Measurements from ENCODE around the gene RUNX2.
A peak's percentile ranks its signal among the peaks of the same experiment; 100 is the strongest.

Gene RUNX2

GRCh38 chr6:45514454-45515230 is 186.5 kb downstream of the RUNX2 start:
- no peak overlapping the region for H3K27ac ChIP-seq (ENCODE audit: poor library complexity, severe bottlenecking)
- no peaks in the 10 kb centered on the region for H3K4me1 ChIP-seq (ENCODE audit: insufficient read depth, poor library complexity, severe bottlenecking)
- peaks cover 25% of the 10 kb centered on the region for H3K36me3 ChIP-seq (ENCODE audit: low read depth)
- DNase-seq (ENCODE audit: low spot score) (no peak), ATAC-seq (ENCODE audit: low read depth) (peak; percentile 79; the same call in 2 of the 3 replicates)
- TF ChIP-seq CTCF (IDR thresholded peaks at IDR 0.05; ENCODE audit: poor library complexity, severe bottlenecking): no peak
- no peaks in the 10 kb centered on the region for H3K27me3 ChIP-seq (ENCODE audit: insufficient read depth, poor library complexity, severe bottlenecking)
- H3K9me3 ChIP-seq (ENCODE audit: severe bottlenecking): no peaks in the 10 kb centered on the region
- H3K4me3 ChIP-seq (ENCODE audit: severe bottlenecking): no peak overlapping the region

GRCh38 chr6:45518013-45518720 is 190.0 kb downstream of the RUNX2 start:
- no peaks in the 10 kb centered on the region for H3K4me1 ChIP-seq (ENCODE audit: insufficient read depth, poor library complexity, severe bottlenecking)
- H3K36me3 ChIP-seq (ENCODE audit: low read depth): peaks cover 18% of the 10 kb centered on the region; the same call in 1 of the 2 replicates
- no peaks in the 10 kb centered on the region for H3K9me3 ChIP-seq (ENCODE audit: severe bottlenecking)
- H3K27me3 ChIP-seq (ENCODE audit: insufficient read depth, poor library complexity, severe bottlenecking): no peaks in the 10 kb centered on the region
- TF ChIP-seq CTCF (IDR thresholded peaks at IDR 0.05; ENCODE audit: poor library complexity, severe bottlenecking): no peak
- ATAC-seq (ENCODE audit: low read depth): no peak
- DNase-seq (ENCODE audit: low spot score): no peak
- H3K27ac ChIP-seq (ENCODE audit: poor library complexity, severe bottlenecking): no peak overlapping the region
- no peak overlapping the region for H3K4me3 ChIP-seq (ENCODE audit: severe bottlenecking)

- TF ChIP-seq CTCF (IDR thresholded peaks at IDR 0.05; ENCODE audit: poor library complexity, severe bottlenecking): no peak
- H3K4me3 ChIP-seq (ENCODE audit: severe bottlenecking): no peak overlapping the region
- H3K9me3 ChIP-seq (ENCODE audit: severe bottlenecking): no peaks in the 10 kb centered on the region
- no peaks in the 10 kb centered on the region for H3K27me3 ChIP-seq (ENCODE audit: insufficient read depth, poor library complexity, severe bottlenecking)
- DNase-seq (ENCODE audit: low spot score) (no peak), ATAC-seq (ENCODE audit: low read depth) (no peak)
- H3K4me1 ChIP-seq (ENCODE audit: insufficient read depth, poor library complexity, severe bottlenecking): no peaks in the 10 kb centered on the region
- H3K27ac ChIP-seq (ENCODE audit: poor library complexity, severe bottlenecking): no peak overlapping the region
- peaks cover 13% of the 10 kb centered on the region; the same call in 1 of the 2 replicates for H3K36me3 ChIP-seq (ENCODE audit: low read depth)
These were observed 193.1 kb downstream of the RUNX2 start for GRCh38 chr6:45521226-45521625.

- H3K4me3 ChIP-seq (ENCODE audit: severe bottlenecking): no peak overlapping the region
- DNase-seq (ENCODE audit: low spot score): no peak
- H3K9me3 ChIP-seq (ENCODE audit: severe bottlenecking): no peaks in the 10 kb centered on the region
- H3K4me1 ChIP-seq (ENCODE audit: insufficient read depth, poor library complexity, severe bottlenecking): no peaks in the 10 kb centered on the region
- no peak for TF ChIP-seq CTCF (IDR thresholded peaks at IDR 0.05; ENCODE audit: poor library complexity, severe bottlenecking)
- H3K27ac ChIP-seq (ENCODE audit: poor library complexity, severe bottlenecking): no peak overlapping the region
- no peaks in the 10 kb centered on the region for H3K27me3 ChIP-seq (ENCODE audit: insufficient read depth, poor library complexity, severe bottlenecking)
- no peak for ATAC-seq (ENCODE audit: low read depth)
- peaks cover 9% of the 10 kb centered on the region; the same call in 1 of the 2 replicates for H3K36me3 ChIP-seq (ENCODE audit: low read depth)
These were observed 194.4 kb downstream of the RUNX2 start for GRCh38 chr6:45522486-45522885.

Data from RWPE2 (cell line).